ENCODE data around the gene PLCL2.

DNA sequence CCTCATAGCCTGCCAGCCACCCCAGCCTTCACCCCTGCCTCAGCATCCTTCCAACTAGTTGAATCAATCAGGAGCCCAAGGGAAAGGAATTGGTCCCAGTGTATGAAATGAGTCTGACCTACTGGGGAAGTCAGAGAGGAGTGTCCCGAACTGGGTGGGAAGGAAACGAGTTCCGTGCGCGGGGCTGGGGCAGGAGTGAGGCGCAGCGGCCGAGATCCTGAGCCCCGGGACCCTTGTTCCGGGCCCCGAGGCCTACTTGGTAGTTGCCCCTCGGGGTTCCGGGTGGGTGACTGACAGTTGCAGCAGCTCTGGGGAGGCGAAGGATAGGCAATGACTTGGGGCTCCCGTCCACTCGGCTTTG lies 1.1 kb upstream of the PLCL2 start:
- TF ChIP-seq, protein P1, sequence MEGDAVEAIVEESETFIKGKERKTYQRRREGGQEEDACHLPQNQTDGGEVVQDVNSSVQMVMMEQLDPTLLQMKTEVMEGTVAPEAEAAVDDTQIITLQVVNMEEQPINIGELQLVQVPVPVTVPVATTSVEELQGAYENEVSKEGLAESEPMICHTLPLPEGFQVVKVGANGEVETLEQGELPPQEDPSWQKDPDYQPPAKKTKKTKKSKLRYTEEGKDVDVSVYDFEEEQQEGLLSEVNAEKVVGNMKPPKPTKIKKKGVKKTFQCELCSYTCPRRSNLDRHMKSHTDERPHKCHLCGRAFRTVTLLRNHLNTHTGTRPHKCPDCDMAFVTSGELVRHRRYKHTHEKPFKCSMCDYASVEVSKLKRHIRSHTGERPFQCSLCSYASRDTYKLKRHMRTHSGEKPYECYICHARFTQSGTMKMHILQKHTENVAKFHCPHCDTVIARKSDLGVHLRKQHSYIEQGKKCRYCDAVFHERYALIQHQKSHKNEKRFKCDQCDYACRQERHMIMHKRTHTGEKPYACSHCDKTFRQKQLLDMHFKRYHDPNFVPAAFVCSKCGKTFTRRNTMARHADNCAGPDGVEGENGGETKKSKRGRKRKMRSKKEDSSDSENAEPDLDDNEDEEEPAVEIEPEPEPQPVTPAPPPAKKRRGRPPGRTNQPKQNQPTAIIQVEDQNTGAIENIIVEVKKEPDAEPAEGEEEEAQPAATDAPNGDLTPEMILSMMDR (IDR thresholded peaks at IDR 0.05; ENCODE audit: low read depth, low read length, poor library complexity, severe bottlenecking) = no peak
- no peak for TF ChIP-seq EZH2phosphoT487 (IDR thresholded peaks at IDR 0.05; ENCODE audit: borderline replicate concordance, low read length)
